Activated CD8-positive, alpha-beta T cell treated with anti-CD3 and anti-CD28 coated beads, Interleukin-2, amount 10 ng/mL, durations not matched to agents 7 days and 5 days (primary cell): ENCODE measurements around the gene GALNT9. TPM values are rescaled to one million over a fixed set of nuclear protein-coding genes. Genes with fewer than 3 reads are reported as not detected.
"Not testable (repeated sequence)": the region's sequence is repeated elsewhere in the genome, so short reads cannot be mapped to it uniquely, and the experiment has no call there.

ENCODE experiments used
- ATAC-seq: fragments of 150-1000 bp; cut with Tn5 transposase; one replicate; pipeline ENCODE4 v1.10.0; 2021; ENCODE audit warnings: moderate library complexity
- CTCF ChIA-PET: fragments of 350-600 bp; sonication (Branson Sonifier 250); formaldehyde crosslinking; loops from one replicate; lab custom pipeline; 2021; ENCODE audit warnings: antibody characterized with exemption; lab: Charles Lee
- POLR2A ChIA-PET: fragments of 350-600 bp; sonication (Branson Sonifier 250); formaldehyde crosslinking; loops from one replicate; lab custom pipeline; 2021; ENCODE audit warnings: antibody characterized with exemption; lab: Charles Lee
- DNase-seq: peaks from one replicate; pipeline ENCODE4 v3.0.0-alpha.2; 2020
- H3K27ac Mint-ChIP-seq: one replicate; pipeline ENCODE4 v1.8.0; 2021; ENCODE audit warnings: mild to moderate bottlenecking, mixed read lengths
- H3K27me3 Mint-ChIP-seq: one replicate; pipeline ENCODE4 v1.8.0; 2021; ENCODE audit warnings: low read depth, mixed read lengths
- H3K36me3 Mint-ChIP-seq: one replicate; pipeline ENCODE4 v1.8.0; 2021; ENCODE audit warnings: low read depth, mixed read lengths
- H3K4me1 Mint-ChIP-seq: one replicate; pipeline ENCODE4 v1.8.0; 2021; ENCODE audit warnings: low read depth, mixed read lengths
- H3K4me3 Mint-ChIP-seq: one replicate; pipeline ENCODE4 v1.8.0; 2021; ENCODE audit warnings: mild to moderate bottlenecking, mixed read lengths
- H3K9me3 Mint-ChIP-seq: one replicate; pipeline ENCODE4 v1.8.0; 2022; ENCODE audit warnings: mixed read lengths; ENCODE audit not compliant: insufficient read depth
- total RNA-seq, 2 experiments: library from RNA; stranded (reverse); gene quantifications; one replicate each; pipeline ENCODE4 v1.2.3, GENCODE V29; 2021

Gene GALNT9
- total RNA-seq, 2 experiments from 2014 or later, result not detected

DNA sequence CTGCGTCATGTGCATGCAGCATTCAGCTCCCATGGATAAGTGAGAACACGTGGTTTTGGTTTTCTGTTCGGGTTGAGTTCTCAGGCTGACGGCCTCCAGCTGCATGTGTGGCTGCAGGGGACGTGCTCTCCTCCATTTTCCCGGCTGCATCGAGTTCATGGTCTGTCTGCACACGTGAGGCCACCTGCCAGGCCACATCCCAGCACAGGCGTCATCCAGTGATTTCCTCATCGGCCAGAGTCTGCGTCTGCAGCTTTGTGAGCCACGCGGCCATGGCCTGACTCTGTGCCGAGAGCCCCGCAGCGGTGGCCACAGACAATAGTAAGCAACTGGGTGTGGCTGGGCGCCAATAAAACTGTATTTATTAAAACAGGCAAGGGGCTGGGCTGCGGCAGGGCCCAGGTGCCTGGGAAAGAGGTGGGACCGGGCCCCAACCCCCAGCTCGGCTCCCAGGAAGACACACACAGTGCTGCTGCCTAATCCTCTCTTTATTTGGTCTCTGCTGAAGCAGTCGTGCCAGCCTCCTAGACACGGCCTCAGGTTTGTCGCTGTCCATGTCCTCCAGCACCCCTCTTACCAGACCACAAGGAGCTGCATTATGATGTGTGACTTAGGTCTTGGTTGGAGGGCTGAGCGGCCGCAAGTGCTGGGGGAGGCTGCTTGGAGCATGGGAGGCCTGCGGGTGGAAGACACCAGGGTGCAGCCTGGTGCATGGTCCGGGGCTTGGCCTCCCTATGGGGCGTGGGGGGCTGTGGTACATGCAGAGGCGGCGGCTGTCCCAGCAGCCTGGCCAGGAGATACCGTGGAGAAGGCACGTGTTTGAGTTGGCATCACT lies 133.1 kb downstream of the GALNT9 start:
- no peak overlapping the region for H3K4me3 Mint-ChIP-seq
- ATAC-seq (no peak), DNase-seq (no peak)
- ChIA-PET CTCF (no interaction called here), POLR2A (interaction anchor here (0.7 kb wide), 2 partner anchors 35 to 240 kb away, joined by 3 read pairs; no protein-coding TSS in a partner anchor)
- H3K27me3 Mint-ChIP-seq, result no peaks in the 10 kb centered on the region
- H3K36me3 Mint-ChIP-seq, result no peaks in the 10 kb centered on the region
- H3K9me3 Mint-ChIP-seq, result peaks cover 11% of the 10 kb centered on the region
- no peak overlapping the region for H3K27ac Mint-ChIP-seq
- H3K4me1 Mint-ChIP-seq, result no peaks in the 10 kb centered on the region

DNA sequence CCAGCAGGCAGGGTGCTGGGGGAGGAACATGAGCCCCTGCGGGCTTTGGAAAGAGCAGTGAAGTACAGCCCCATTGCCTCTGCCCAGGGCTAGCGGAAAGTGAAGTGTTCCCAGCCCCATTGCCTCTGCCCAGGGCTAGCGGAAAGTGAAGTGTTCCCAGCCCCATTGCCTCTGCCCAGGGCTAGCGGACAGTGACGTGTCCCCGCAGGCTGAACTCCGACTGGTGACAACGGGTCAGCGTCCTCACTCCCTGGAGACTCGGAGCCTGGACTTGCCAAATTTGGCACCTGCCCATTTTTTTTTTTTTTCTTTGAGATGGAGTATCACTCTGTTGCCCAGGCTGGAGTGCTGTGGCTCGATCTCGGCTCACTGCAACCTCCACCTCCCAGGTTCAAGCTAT lies 134.1 kb downstream of the GALNT9 start:
- H3K36me3 Mint-ChIP-seq, DNase-seq, H3K27ac Mint-ChIP-seq, CTCF ChIA-PET, H3K4me1 Mint-ChIP-seq, ATAC-seq, H3K4me3 Mint-ChIP-seq, H3K27me3 Mint-ChIP-seq: not testable (repeated sequence)
- POLR2A ChIA-PET, result interaction anchor here (0.7 kb wide), 1 partner anchor 34 kb away, joined by 3 read pairs; no protein-coding TSS in a partner anchor
- H3K9me3 Mint-ChIP-seq, result peaks cover 11% of the 10 kb centered on the region

DNA sequence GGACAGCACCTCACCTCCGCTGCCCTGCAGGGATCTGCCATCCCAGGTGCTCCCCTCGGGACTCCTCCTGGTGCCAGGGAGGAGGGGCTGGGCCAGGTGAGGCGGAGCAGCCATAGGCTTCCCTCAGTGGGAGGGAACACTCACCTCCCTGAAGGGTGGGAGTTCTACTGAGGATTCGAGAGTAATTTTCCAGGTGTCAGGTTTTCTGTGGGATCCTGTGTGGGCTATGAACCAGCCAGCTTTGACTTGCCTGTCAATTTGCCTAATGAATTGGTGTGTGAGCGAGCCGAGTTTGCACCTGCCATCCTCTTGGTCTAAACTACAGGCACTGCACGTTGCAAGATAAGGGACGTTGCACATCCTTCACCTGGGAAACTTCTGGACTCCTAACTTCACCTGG lies 134.8 kb downstream of the GALNT9 start:
- ChIA-PET CTCF (no interaction called here), POLR2A (no interaction called here)
- Mint-ChIP-seq H3K27me3 (no peaks in the 10 kb centered on the region), H3K9me3 (peaks cover 11% of the 10 kb centered on the region), H3K36me3 (no peaks in the 10 kb centered on the region), H3K27ac (no peak overlapping the region), H3K4me3 (no peak overlapping the region), H3K4me1 (peaks cover 9% of the 10 kb centered on the region)
- no peak for ATAC-seq
- DNase-seq, result no peak

DNA sequence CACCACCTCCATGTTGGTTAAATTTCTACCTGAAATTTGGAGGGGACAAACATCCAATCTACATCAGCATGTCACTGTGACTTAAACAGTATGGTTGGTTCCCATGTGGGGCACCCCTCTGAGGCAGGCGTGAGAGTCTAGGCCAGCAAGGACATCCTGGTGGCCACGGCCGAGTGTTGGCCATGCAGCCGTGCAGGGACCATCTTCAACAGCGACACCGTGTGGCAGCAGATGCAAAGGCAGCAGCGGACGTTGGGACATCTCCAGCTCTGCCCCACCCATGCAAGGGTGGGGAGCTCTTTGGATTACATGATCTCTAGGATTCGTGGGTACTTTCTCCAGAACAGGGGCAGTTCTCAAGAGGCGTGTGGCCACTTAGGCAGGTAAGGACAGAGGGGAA lies 135.3 kb downstream of the GALNT9 start:
- Mint-ChIP-seq H3K36me3 (peaks cover 3% of the 10 kb centered on the region), H3K4me1 (peaks cover 13% of the 10 kb centered on the region), H3K4me3 (no peak overlapping the region), H3K27ac (no peak overlapping the region), H3K9me3 (peaks cover 11% of the 10 kb centered on the region), H3K27me3 (no peaks in the 10 kb centered on the region)
- ChIA-PET CTCF (no interaction called here), POLR2A (no interaction called here)
- DNase-seq (no peak), ATAC-seq (no peak)

DNA sequence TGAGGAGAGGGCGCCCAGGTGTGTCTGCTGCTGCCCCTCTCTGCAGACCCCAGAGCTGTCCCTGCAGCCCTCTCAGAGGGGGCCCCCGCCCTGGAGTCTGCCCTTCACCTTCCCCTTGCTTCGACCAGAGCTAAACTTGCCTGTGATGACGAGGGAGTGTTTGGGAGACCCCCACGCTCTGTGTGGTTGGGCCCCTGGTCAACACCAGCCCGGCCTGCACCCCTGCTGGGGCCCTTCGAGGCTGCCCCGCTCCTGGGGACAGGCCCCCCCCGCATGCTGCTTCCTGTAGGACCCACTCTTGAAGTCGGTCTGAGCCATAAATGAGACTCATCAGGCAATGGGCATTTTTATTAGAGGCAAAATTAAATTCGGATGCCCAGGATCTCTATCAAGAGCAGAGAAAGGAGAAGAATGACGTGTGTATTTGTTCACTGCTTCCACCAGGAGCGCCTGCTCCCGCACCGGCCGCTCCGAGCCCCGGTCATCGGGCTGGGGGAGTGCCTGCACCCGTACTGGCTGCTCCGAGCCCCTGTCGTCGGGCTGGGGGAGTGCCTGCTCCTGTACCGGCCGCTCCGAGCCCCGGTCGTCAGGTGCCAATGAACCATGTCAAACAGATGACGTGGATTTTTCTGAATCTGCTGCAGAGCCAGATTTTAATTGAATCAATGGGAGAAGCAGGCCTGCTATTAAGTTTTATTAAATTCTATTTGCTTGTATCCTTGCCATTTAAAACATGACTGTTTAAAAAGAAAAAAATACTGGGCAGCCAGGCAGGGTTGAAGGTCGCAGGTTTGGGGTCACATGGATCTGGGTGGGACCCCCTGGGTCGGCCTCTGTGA lies 137.5 kb downstream of the GALNT9 start:
- Mint-ChIP-seq H3K27me3 (no peaks in the 10 kb centered on the region), H3K27ac (no peak overlapping the region), H3K4me1 (peaks cover 29% of the 10 kb centered on the region), H3K9me3 (peaks cover 11% of the 10 kb centered on the region), H3K36me3 (peaks cover 5% of the 10 kb centered on the region), H3K4me3 (no peak overlapping the region)
- ATAC-seq (no peak), DNase-seq (no peak)
- CTCF ChIA-PET, result no interaction called here
- POLR2A ChIA-PET, result no interaction called here

DNA sequence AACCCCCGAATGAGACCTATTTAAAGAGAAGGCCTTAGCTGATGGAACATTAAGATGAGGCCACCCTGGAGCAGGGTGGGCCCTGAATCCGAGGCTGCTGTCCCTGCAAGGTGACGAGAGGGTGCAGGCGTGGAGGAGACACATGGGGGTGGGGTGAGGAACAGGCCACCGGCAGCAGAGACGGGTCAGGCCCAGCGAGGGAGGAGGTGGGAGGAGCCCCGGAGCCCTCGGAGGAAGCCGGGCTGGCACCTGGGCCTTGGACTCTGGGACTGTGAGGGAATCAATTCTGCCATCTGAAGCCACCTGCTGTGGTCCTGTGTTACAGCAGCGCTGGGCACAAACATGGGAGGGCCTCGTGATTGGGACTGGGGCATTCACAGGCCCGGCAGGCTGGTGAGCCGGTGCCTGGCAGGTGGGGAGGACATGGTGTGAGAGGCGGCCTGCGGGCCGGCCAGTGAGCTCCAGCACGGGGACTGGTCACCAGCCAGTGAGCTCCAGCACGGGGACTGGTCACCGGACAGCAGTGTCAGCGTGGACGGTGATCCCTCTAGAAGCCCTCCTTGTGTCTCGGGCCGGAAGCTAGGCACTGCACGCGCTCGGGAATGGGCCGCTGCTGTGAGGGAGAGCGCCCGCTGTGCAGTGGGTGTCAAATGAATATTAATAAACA lies 138.4 kb downstream of the GALNT9 start:
- H3K4me3 Mint-ChIP-seq, result peak overlapping the region; percentile 5
- ATAC-seq (no peak), DNase-seq (no peak)
- no peaks in the 10 kb centered on the region for H3K27me3 Mint-ChIP-seq
- peaks cover 7% of the 10 kb centered on the region for H3K36me3 Mint-ChIP-seq
- CTCF ChIA-PET, result no interaction called here
- H3K27ac Mint-ChIP-seq, result no peak overlapping the region
- POLR2A ChIA-PET, result no interaction called here
- H3K9me3 Mint-ChIP-seq, result peaks cover 11% of the 10 kb centered on the region
- H3K4me1 Mint-ChIP-seq, result peaks cover 39% of the 10 kb centered on the region

DNA sequence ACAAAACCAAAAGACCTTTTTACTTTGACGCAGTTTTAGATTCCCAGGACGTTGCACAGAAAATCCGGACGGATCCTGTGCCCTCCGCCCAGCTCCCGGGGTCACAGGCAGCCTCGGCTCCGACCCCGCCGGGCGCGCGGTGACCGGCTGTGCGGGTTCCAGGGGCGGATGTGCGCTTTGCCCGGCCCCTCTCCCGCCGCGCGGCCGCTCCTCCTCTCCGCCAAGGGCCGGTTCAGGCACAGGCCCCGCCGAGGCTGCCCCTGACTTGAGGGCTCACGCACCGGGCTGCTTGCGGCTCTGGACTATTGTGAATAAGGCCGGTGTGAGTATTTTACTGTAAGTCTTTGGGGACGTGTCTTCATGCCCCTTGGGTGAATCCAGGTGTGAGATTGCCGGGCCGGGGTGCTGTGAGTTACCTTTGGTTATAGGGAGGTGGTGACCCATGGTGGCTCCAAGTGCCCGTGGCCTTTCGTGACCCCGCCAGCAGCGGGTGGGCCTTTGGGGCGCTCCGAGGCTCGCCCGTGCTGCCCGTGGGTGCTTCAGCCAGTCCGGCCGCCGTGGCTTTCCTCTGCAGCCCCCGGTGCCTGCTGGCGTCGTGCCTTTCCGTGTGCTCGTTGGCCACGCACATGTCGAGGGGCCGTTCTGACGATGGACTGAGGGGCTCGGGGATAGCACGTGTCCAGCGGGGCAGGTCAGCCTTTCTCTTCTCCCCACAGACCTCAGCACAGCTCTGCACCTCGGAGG lies 139.2 kb downstream of the GALNT9 start:
- peak overlapping the region; percentile 90 for H3K4me3 Mint-ChIP-seq
- ChIA-PET POLR2A (no interaction called here), CTCF (interaction anchor here (1.6 kb wide), 1 partner anchor 28 kb away, joined by 6 read pairs; no protein-coding TSS in a partner anchor)
- peak overlapping the region; percentile 86 for H3K27ac Mint-ChIP-seq
- H3K9me3 Mint-ChIP-seq, result peaks cover 11% of the 10 kb centered on the region
- peaks cover 46% of the 10 kb centered on the region for H3K4me1 Mint-ChIP-seq
- ATAC-seq (peak; percentile 35), DNase-seq (peak; percentile 35)
- peaks cover 1% of the 10 kb centered on the region for H3K27me3 Mint-ChIP-seq
- peaks cover 7% of the 10 kb centered on the region for H3K36me3 Mint-ChIP-seq

DNA sequence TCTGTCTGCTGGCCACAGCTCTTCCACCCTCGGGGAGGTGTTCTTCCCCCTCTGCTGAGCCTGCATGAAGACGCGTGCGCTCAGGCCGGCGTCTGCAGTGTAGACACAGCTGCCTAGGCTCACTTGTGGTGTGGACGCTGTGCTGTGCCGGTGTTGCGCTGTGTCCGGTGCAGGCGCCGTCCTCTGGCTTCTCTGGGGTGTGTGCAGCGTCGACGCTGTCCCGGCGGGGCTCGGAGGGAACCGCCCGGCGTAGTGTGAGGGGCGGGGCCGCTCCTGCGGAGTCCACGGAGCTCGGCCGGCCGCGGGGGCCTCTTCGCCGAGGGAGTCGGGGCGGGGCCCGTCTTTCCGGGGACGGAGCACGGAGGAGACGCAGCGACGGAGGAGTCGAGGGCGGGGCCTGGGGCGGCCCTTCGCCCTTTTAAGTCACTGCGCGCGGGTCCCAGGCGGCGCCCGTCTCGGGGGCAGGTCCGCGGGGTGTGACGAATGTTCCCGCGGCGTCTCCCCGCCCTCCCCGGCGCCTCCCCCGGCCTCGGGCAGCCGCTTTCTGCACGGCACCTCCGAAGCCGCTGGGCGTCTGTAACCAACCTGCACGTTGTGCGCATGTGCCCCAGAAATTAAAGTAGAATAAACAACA lies 139.9 kb downstream of the GALNT9 start:
- POLR2A ChIA-PET, result interaction anchor here (0.7 to 1.3 kb wide), 3 partner anchors 11 to 256 kb away, joined by 3 to 6 read pairs (median 3); no protein-coding TSS in a partner anchor
- Mint-ChIP-seq H3K9me3 (peaks cover 11% of the 10 kb centered on the region), H3K4me1 (peaks cover 50% of the 10 kb centered on the region), H3K27me3 (peaks cover 1% of the 10 kb centered on the region), H3K4me3 (peak overlapping the region; percentile 90), H3K36me3 (peaks cover 7% of the 10 kb centered on the region), H3K27ac (peak overlapping the region; percentile 86)
- DNase-seq (peak; percentile 96), ATAC-seq (peak; percentile 95)
- CTCF ChIA-PET, result interaction anchor here (1.6 to 3.1 kb wide), 3 partner anchors 11 to 36 kb away, joined by 3 to 13 read pairs (median 6); no protein-coding TSS in a partner anchor

DNA sequence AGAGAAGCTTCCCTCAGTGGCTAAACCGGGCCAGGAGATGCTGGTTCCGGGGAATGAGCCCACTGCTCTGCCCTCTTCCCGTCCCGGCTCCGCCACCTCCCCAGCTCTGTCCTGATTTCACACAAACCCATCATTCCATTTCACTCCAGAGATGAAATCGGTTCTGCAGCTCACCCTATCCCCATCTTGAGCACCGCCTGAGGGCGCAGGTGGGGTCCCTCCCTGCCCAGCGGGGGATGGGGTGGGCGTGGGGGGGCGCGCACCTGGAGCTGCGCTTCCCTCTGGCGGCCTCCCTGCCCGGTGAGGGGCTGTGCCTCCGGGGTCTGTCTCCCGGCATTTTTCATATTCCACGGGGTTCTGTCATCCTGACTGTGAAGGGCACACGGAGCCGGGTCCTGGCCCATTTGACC lies 140.5 kb downstream of the GALNT9 start:
- peak overlapping the region; percentile 90 for H3K4me3 Mint-ChIP-seq
- peaks cover 6% of the 10 kb centered on the region for H3K9me3 Mint-ChIP-seq
- ATAC-seq, result no peak
- no peak for DNase-seq
- peaks cover 7% of the 10 kb centered on the region for H3K36me3 Mint-ChIP-seq
- CTCF ChIA-PET, result interaction anchor here (1.6 to 3.1 kb wide), 3 partner anchors 11 to 35 kb away, joined by 3 to 13 read pairs (median 6); no protein-coding TSS in a partner anchor
- H3K4me1 Mint-ChIP-seq, result peaks cover 54% of the 10 kb centered on the region
- H3K27ac Mint-ChIP-seq, result peak overlapping the region; percentile 82
- H3K27me3 Mint-ChIP-seq, result peaks cover 5% of the 10 kb centered on the region
- POLR2A ChIA-PET, result interaction anchor here (0.7 to 1.3 kb wide), 3 partner anchors 10 to 256 kb away, joined by 3 to 6 read pairs (median 3); no protein-coding TSS in a partner anchor

DNA sequence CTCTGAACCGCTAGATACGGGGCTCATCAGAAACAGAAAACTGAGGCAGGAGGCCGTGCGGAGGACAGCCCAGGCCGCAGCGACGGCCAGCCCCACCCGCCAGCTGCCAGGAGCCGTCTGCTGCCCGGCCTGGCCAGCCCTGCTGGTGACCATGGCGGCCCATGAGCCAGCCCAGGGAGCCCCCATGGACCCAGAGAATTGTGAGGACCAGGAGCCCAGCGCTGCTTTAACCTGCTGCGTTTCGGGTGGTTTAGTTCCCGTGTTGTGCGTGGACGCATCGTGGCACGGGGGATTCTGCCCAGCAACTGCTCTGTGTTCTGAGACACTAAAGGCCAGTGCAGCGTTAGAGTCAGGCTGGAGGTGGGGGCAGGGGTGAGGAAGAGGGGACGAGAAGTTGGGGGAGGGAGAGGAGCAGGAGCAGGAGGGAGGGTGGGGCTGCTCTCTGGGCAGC lies 140.9 kb downstream of the GALNT9 start:
- peaks cover 7% of the 10 kb centered on the region for H3K36me3 Mint-ChIP-seq
- H3K4me3 Mint-ChIP-seq, result peak overlapping the region; percentile 90
- CTCF ChIA-PET, result interaction anchor here (1.6 to 3.1 kb wide), 3 partner anchors 10 to 35 kb away, joined by 3 to 13 read pairs (median 6); no protein-coding TSS in a partner anchor
- H3K27me3 Mint-ChIP-seq, result peaks cover 7% of the 10 kb centered on the region
- no peak for ATAC-seq
- peaks cover 54% of the 10 kb centered on the region for H3K4me1 Mint-ChIP-seq
- H3K9me3 Mint-ChIP-seq, result peaks cover 1% of the 10 kb centered on the region
- DNase-seq, result no peak
- peak overlapping the region; percentile 60 for H3K27ac Mint-ChIP-seq
- POLR2A ChIA-PET, result interaction anchor here (1.2 to 1.3 kb wide), 3 partner anchors 10 to 17 kb away, joined by 3 to 6 read pairs (median 5); no protein-coding TSS in a partner anchor
